K562 (cell line): ENCODE data around the gene ZNF831. TPM values are rescaled to one million over a fixed set of nuclear protein-coding genes. Genes with fewer than 3 reads are reported as not detected.

Source experiments
- ATAC-seq: fragments of 200-7000 bp; cut with Tn5 transposase; 3 replicates; pipeline ENCODE4 v1.9.1; 2020; ENCODE audit warnings: moderate library complexity
- BruUV-seq: library from RNA; stranded (reverse); fragments of 400-500 nt; replicated peaks from 2 replicates; lab custom pipeline; 2021; lab: Mats Ljungman, UMichigan
- CTCF ChIA-PET: fragments of 300-600 bp; formaldehyde crosslinking; extraction: SDS; loops from one replicate; lab custom pipeline; 2021; ENCODE audit warnings: low intra/inter-chr PET ratio; lab: Yijun Ruan, JAX
- POLR2A ChIA-PET: fragments of 300-600, 350-650 bp; sonication (Branson Sonifier 250); formaldehyde crosslinking; extraction: SDS; loops from one replicate; lab custom pipeline; 2021; ENCODE audit warnings: antibody characterized with exemption, inconsistent platforms; lab: Yijun Ruan, JAX
- DNase-seq, 4 experiments: peaks; one replicate each; pipeline versions ENCODE4 v3.0.0 to v3.0.0-alpha.2; 2011 to 2018; ENCODE audit warnings: low spot score in 3 of 4, mixed read lengths in 3 of 4; ENCODE audit errors: extremely low read depth in 1 of 4
- FAIRE-seq: peaks from 2 replicates; lab custom pipeline; 2011; peaks lifted over from hg19 to GRCh38; lab: Jason Lieb, UNC
- H2AFZ ChIP-seq: 2 replicates; pipeline ENCODE4 v1.6.0; 2011; ENCODE audit warnings: low read depth, low read length, control low read depth, inconsistent platforms
- H3K27ac ChIP-seq: fragments of 200-600 bp; 3 replicates; pipeline ENCODE4 v1.8.0; 2011; ENCODE audit warnings: low read depth, mild to moderate bottlenecking, control low read depth, inconsistent platforms, low read length, moderate library complexity, mixed read lengths; ENCODE audit errors: extremely low read depth
- H3K27me3 ChIP-seq, 2 experiments: fragments of 300-600 bp in 1 of 2; 2 replicates in 1 of 2; 3 replicates in 1 of 2; pipeline versions ENCODE4 v1.6.0 to v1.8.0; 2011; ENCODE audit warnings: inconsistent platforms in 2 of 2, low read length in 2 of 2, mild to moderate bottlenecking in 1 of 2, mixed read lengths in 1 of 2, moderate library complexity in 1 of 2; ENCODE audit not compliant: control insufficient read depth in 2 of 2, insufficient read depth in 2 of 2
- H3K36me3 ChIP-seq: fragments of 300-600 bp; 3 replicates; pipeline ENCODE4 v1.8.0; 2011; ENCODE audit warnings: mild to moderate bottlenecking, low read length, inconsistent platforms; ENCODE audit not compliant: control insufficient read depth, insufficient read depth
- H3K4me1 ChIP-seq, 2 experiments: fragments of 200-600 bp in 1 of 2; replicated peaks in 1 of 2; 2 replicates in 1 of 2; 3 replicates in 1 of 2; pipeline versions ENCODE4 v1.5.1 to v1.8.0; 2011; ENCODE audit warnings: inconsistent platforms in 2 of 2, low read length in 2 of 2, mild to moderate bottlenecking in 1 of 2, mixed read lengths in 1 of 2, moderate library complexity in 1 of 2; ENCODE audit not compliant: control insufficient read depth in 2 of 2, insufficient read depth in 2 of 2
- H3K4me2 ChIP-seq: 2 replicates; pipeline ENCODE4 v1.6.1; 2011; ENCODE audit warnings: low read length, control low read depth, inconsistent platforms, mixed read lengths; ENCODE audit not compliant: insufficient read depth
- H3K4me3 ChIP-seq: fragments of 200-600 bp; sonication (generic), shearing (Covaris generic); 2 replicates; pipeline ENCODE4 v1.5.1; 2016; ENCODE audit warnings: control low read depth, inconsistent platforms
- H3K79me2 ChIP-seq: fragments of 200-600 bp; 3 replicates; pipeline ENCODE4 v1.8.0; 2011; ENCODE audit warnings: low read length, inconsistent platforms; ENCODE audit not compliant: control insufficient read depth, insufficient read depth
- H3K9ac ChIP-seq, 2 experiments: 2 replicates each; pipeline versions ENCODE4 v1.6.0 to v1.6.1; 2011; ENCODE audit warnings: low read depth in 2 of 2, low read length in 2 of 2, control low read depth in 1 of 2, inconsistent platforms in 1 of 2, mild to moderate bottlenecking in 1 of 2, mixed read lengths in 1 of 2; ENCODE audit not compliant: insufficient read depth in 1 of 2
- H3K9me1 ChIP-seq: one replicate; pipeline ENCODE4 v1.6.0; 2011; ENCODE audit warnings: inconsistent platforms, mild to moderate bottlenecking, low read length, moderate library complexity; ENCODE audit not compliant: control insufficient read depth, insufficient read depth
- H3K9me3 ChIP-seq: replicated peaks from 2 replicates; pipeline ENCODE4 v1.5.1; 2011; ENCODE audit warnings: low read depth, low read length, inconsistent platforms; ENCODE audit not compliant: control insufficient read depth, insufficient read depth
- H4K20me1 ChIP-seq: replicated peaks from 2 replicates; pipeline ENCODE4 v1.6.1; 2011; ENCODE audit warnings: low read length, inconsistent platforms, mixed read lengths; ENCODE audit not compliant: control insufficient read depth, insufficient read depth
- CBX3 ChIP-seq, 2 experiments: IDR thresholded peaks; 1 replicate in 1 of 2; 2 replicates in 1 of 2; pipeline ENCODE4 v1.6.1; 2012; ENCODE audit warnings: inconsistent platforms in 2 of 2, low read length in 2 of 2, borderline replicate concordance in 1 of 2, control low read depth in 1 of 2
- EWSR1 ChIP-seq: fragments of 450-650 bp; IDR thresholded peaks from 2 replicates; pipeline ENCODE4 v1.6.1; 2018; ENCODE audit warnings: borderline replicate concordance, mild to moderate bottlenecking, low read depth, moderate library complexity; ENCODE audit not compliant: partially characterized antibody
- GABPB1 ChIP-seq: sonication (generic); formaldehyde crosslinking; IDR thresholded peaks from 2 replicates; pipeline ENCODE4 v1.8.0; 2022; ENCODE audit warnings: mild to moderate bottlenecking, missing genetic modification reagents
- HMG20A ChIP-seq: fragments of 450-650 bp; formaldehyde crosslinking; conservative IDR thresholded peaks from 2 replicates; pipeline ENCODE4 v1.4.0; 2020; ENCODE audit warnings: mild to moderate bottlenecking, mixed read lengths
- KHSRP ChIP-seq: fragments of 450-650 bp; IDR thresholded peaks from 2 replicates; pipeline ENCODE4 v1.6.1; 2017
- MCM3 ChIP-seq: fragments of 450-650 bp; IDR thresholded peaks from 2 replicates; pipeline ENCODE4 v1.6.1; 2016
- PHF21A ChIP-seq: fragments of 450-650 bp; IDR thresholded peaks from 2 replicates; pipeline ENCODE4 v1.6.1; 2017; ENCODE audit warnings: low read depth, borderline replicate concordance
- RUNX1 ChIP-seq: sonication (generic); IDR thresholded peaks from 2 replicates; pipeline ENCODE4 v1.6.1; 2016; ENCODE audit warnings: antibody characterized with exemption, low read depth
- TEAD1 ChIP-seq, 2 experiments: fragments of 450-650 bp in 1 of 2; sonication (generic) in 1 of 2; formaldehyde crosslinking; IDR thresholded peaks; 2 replicates each; pipeline versions ENCODE4 v1.4.0 to v1.8.0; 2020 to 2022; ENCODE audit warnings: mild to moderate bottlenecking in 2 of 2, missing genetic modification reagents in 1 of 2
- XRCC5 ChIP-seq: fragments of 200-400 bp; formaldehyde crosslinking; IDR thresholded peaks from 2 replicates; pipeline ENCODE4 v1.6.1; 2017; ENCODE audit warnings: low read depth, mild to moderate bottlenecking, low read length
- WGBS: fragments of 100-300 bp; shearing (Covaris generic); methylation state at CpG from one replicate; pipeline ENCODE4 v1.1.6; 2016; ENCODE audit warnings: low coverage, mixed read lengths; ENCODE audit not compliant: insufficient coverage; ENCODE audit errors: missing lambda C conversion rate; 5-methylcytosine and 5-hydroxymethylcytosine counted together
- in situ Hi-C: fragments of 300-500 bp; cut with MboI; formaldehyde crosslinking; loops from 4 replicates; pipeline ENCODE4 v1.15.0; 2018; ENCODE audit warnings: inconsistent platforms, mixed read lengths
- intact Hi-C: fragments of 100-400 bp; cut with micrococcal nuclease; formaldehyde crosslinking; loops from 2 replicates; pipeline ENCODE4 v1.14.2; 2022
- polyA plus RNA-seq, 8 experiments: library from polyadenylated mRNA; depleted of rRNA in 4 of 8; stranded (reverse) in 5 of 8; unstranded in 3 of 8; fragments of >200 nt; fragmentation: Nextera tagmentation in 2 of 8; fragmentation: Illumina TruSeq in 1 of 8; extraction: Ambion mirVana in 2 of 8; extraction: Trizol in 1 of 8; gene quantifications; 2 replicates each; pipeline versions ENCODE4 v1.2.1 to v1.2.3, GENCODE V29; 2011 to 2014; ENCODE audit warnings: inconsistent platforms in 1 of 8, missing spikeins in 1 of 8
- total RNA-seq, 7 experiments: library from RNA; depleted of rRNA in 6 of 7; stranded (reverse); fragments of >200 nt in 6 of 7; fragmentation: Illumina TruSeq in 2 of 7; extraction: Trizol in 2 of 7; gene quantifications; 2 replicates each; pipeline versions ENCODE4 v1.2.1 to v1.2.3, GENCODE V29; 2011 to 2021; ENCODE audit warnings: low replicate concordance in 1 of 7
- TF ChIP-seq, protein P1 (sequence below), 2 experiments: IDR thresholded peaks in 1 of 2; conservative IDR thresholded peaks in 1 of 2; 2 replicates each; pipeline ENCODE4 v1.6.1; 2016; ENCODE audit warnings: low read depth in 2 of 2, mild to moderate bottlenecking in 1 of 2, missing compliant biosample characterization in 1 of 2, missing genetic modification characterization in 1 of 2, moderate library complexity in 1 of 2

Gene ZNF831
- total and polyA plus RNA-seq, 9 of the 15 experiments (the other 6 are each of a cell fraction or from before 2014, with no cell fraction given), result not detected

GRCh38 chr20:59177266-59178250 is 13.9 kb downstream of the ZNF831 start:
- H3K9me1 ChIP-seq, result no peaks in the 10 kb centered on the region
- no peaks in the 10 kb centered on the region for H3K79me2 ChIP-seq
- DNase-seq, result no peak
- no peaks in the 10 kb centered on the region for H3K9me3 ChIP-seq
- H3K4me2 ChIP-seq, result no peak overlapping the region
- no peak overlapping the region for H2AFZ ChIP-seq
- H3K36me3 ChIP-seq, result no peaks in the 10 kb centered on the region
- FAIRE-seq, result no peak
- in situ Hi-C loops, result no loop called here
- POLR2A ChIA-PET, result interaction anchor here (0.8 kb wide), 1 partner anchor 13 kb away, joined by 4 read pairs; no protein-coding TSS in a partner anchor
- no peaks in the 10 kb centered on the region for H4K20me1 ChIP-seq
- no peak overlapping the region for H3K9ac ChIP-seq
- H3K27me3 ChIP-seq, result peaks cover 3 to 9% of the 10 kb centered on the region in 2 experiments; a peak in 3 of 5 replicates
- CTCF ChIA-PET, result no interaction called here
- no peak overlapping the region for H3K27ac ChIP-seq
- WGBS, result 0% methylated on average over 13 of the region's 13 CpGs
- no TSS peak for BruUV-seq
- H3K4me1 ChIP-seq, result no peaks in the 10 kb centered on the region
- intact Hi-C loops, result no loop called here
- TF ChIP-seq HMG20A (CRISPR knock-in tag), result no peak
- TF ChIP-seq, all 486 proteins: peak for 0
- no peak overlapping the region for H3K4me3 ChIP-seq
- no peak for ATAC-seq

DNA sequence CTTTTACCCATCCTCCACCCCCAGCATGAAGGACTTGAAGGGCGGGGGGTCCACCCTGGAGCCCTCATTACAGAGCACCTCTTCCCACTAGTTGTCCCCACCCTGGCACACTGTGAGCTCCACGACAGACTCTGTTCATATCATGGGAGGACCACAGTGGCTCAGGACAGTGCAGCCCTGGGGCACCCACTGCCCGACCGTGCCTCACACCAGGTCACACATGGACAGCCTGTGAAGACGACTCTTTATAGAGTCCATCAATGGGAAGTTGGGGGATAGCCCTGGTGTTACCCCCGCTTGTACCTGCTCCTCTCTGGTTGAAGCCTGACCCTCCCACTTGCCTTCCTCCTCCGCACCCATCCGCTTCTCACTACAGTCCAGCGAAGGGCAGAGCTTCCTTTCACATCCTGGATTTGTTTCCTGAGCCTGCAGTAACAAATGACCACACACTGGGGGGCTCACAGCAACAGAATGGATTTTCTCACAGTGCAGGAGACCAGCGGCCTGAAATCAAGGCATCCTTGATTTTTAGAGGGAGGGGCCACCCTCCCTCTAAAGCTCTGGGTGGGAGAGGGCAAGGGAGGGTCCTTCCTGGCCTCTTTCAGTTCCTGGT is 15.5 kb downstream of the ZNF831 start:
- POLR2A ChIA-PET, result no interaction called here
- Histone ChIP-seq H3K36me3 (no peaks in the 10 kb centered on the region), H4K20me1 (no peaks in the 10 kb centered on the region), H3K9me3 (no peaks in the 10 kb centered on the region), H2AFZ (no peak overlapping the region), H3K79me2 (no peaks in the 10 kb centered on the region), H3K27ac (no peak overlapping the region), H3K4me3 (no peak overlapping the region), H3K27me3 (peaks cover 0 to 9% of the 10 kb centered on the region in 2 experiments; a peak in 3 of 5 replicates), H3K4me2 (no peak overlapping the region), H3K9ac (no peak overlapping the region; a peak in 1 of 4 replicates), H3K4me1 (no peaks in the 10 kb centered on the region), H3K9me1 (no peaks in the 10 kb centered on the region)
- no TSS peak for BruUV-seq
- DNase-seq, result no peak
- 0% methylated on average over 10 of the region's 10 CpGs for WGBS
- CTCF ChIA-PET, result no interaction called here
- intact Hi-C loops, result no loop called here
- FAIRE-seq, result no peak
- ATAC-seq, result no peak
- in situ Hi-C loops, result no loop called here
- TF ChIP-seq MCM3 (no peak), PHF21A (no peak), KHSRP (no peak), GABPB1 (no peak), EWSR1 (no peak), XRCC5 (no peak), RUNX1 (no peak), TEAD1 (CRISPR knock-in tag; IDR thresholded peaks at IDR 0.05) (no peak), CBX3 (IDR thresholded peaks at IDR 0.05; ENCODE audit: borderline replicate concordance in 1 of 2, low read length in 2 of 2) (no peak)
- TF ChIP-seq, protein P1, sequence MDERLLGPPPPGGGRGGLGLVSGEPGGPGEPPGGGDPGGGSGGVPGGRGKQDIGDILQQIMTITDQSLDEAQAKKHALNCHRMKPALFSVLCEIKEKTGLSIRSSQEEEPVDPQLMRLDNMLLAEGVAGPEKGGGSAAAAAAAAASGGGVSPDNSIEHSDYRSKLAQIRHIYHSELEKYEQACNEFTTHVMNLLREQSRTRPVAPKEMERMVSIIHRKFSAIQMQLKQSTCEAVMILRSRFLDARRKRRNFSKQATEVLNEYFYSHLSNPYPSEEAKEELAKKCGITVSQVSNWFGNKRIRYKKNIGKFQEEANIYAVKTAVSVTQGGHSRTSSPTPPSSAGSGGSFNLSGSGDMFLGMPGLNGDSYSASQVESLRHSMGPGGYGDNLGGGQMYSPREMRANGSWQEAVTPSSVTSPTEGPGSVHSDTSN (CRISPR knock-in tag; IDR thresholded peaks at IDR 0.05; ENCODE audit: low read depth), result no peak
- TF ChIP-seq, protein P1 (tag; conservative IDR thresholded peaks at IDR 0.05; ENCODE audit: low read depth), result no peak
